ENCODE data around the gene UBE2O. TPM values are rescaled to one million over a fixed set of nuclear protein-coding genes. Genes with fewer than 3 reads are reported as not detected.

Gene UBE2O
- total RNA-seq, 2 donors from 2014 or later = 29.1 to 38.9 TPM

DNA sequence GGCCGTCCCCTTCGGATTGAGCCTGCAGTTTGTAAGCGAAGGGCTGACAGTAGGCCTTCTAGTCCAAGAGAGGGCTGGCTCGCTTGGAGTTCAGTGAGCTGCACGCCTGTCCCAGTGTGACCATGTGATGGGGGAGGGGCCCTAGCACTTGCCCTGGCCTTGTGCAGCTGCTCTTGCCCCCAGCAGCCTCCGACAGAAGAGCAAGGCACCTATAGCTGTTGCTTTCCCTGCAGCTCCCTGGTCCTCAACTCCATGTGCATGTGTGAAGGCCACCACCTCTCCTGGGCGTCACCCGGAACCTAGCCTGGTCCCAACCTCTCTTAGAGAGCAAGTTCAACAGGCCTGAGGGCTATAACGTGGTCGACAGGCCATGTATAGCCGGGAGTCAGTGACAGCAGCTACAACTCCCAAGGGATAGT lies 62.9 kb downstream of the UBE2O start:
- H3K4me1 Mint-ChIP-seq = peaks cover 3% of the 10 kb centered on the region
- no peak overlapping the region for H3K27ac Mint-ChIP-seq
- peaks cover 2% of the 10 kb centered on the region for H3K36me3 Mint-ChIP-seq (ENCODE audit: low read depth)
- no peaks in the 10 kb centered on the region for H3K27me3 Mint-ChIP-seq
- DNase-seq = no peak
- no peak for ATAC-seq
- no peaks in the 10 kb centered on the region for H3K9me3 ChIP-seq (ENCODE audit: control insufficient read depth, low read length, poor library complexity, severe bottlenecking)
- no peak overlapping the region for H3K4me3 Mint-ChIP-seq

DNA sequence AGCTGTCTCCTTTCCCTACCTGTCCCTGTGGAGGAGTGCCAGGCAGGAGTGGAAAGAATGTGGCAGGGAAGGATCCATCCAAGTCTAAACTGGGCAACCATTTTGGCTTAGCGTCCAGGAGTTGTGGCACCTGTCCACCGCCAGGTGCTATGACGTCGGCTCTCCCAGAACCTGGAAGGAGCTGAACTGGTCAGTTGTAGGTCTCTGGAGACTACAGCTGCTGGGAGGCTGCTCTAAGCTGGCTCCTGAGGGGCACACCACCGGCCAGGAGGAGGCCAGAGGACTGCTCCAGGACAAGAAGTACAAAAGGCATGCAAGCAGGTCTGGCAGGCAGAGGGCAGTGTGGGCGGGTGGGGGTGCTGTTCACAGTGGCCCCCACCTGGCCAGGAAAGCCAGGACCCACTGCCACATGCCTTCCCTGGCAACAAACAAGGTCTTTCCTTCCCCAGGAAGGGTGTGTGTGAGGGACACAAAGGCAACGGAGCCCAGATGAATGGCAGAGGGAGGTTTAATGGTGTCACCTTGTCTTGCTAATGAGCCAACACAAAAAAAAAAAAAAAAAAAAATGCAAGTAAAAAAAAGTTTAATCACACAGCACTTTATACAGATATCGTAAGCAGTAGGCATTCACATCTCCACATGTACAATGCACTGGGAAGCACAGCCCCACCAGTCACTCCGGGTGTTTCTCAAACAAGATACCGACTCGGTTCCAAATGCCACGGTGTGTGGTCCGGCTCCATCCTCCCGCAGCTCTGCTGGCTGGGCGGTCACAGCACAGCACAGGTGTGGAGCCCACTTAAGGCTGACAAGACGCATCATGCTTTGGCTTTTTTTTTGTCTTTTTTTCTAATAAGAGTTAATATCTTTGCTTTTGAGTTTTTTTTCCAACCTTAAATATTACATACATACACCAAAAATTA lies 63.7 kb downstream of the UBE2O start:
- Mint-ChIP-seq H3K27me3 (no peaks in the 10 kb centered on the region), H3K4me3 (no peak overlapping the region), H3K36me3 (ENCODE audit: low read depth) (peaks cover 2% of the 10 kb centered on the region), H3K27ac (peak overlapping the region; percentile 51), H3K4me1 (peaks cover 3% of the 10 kb centered on the region)
- H3K9me3 ChIP-seq (ENCODE audit: control insufficient read depth, low read length, poor library complexity, severe bottlenecking) = no peaks in the 10 kb centered on the region
- DNase-seq (no peak), ATAC-seq (no peak)

DNA sequence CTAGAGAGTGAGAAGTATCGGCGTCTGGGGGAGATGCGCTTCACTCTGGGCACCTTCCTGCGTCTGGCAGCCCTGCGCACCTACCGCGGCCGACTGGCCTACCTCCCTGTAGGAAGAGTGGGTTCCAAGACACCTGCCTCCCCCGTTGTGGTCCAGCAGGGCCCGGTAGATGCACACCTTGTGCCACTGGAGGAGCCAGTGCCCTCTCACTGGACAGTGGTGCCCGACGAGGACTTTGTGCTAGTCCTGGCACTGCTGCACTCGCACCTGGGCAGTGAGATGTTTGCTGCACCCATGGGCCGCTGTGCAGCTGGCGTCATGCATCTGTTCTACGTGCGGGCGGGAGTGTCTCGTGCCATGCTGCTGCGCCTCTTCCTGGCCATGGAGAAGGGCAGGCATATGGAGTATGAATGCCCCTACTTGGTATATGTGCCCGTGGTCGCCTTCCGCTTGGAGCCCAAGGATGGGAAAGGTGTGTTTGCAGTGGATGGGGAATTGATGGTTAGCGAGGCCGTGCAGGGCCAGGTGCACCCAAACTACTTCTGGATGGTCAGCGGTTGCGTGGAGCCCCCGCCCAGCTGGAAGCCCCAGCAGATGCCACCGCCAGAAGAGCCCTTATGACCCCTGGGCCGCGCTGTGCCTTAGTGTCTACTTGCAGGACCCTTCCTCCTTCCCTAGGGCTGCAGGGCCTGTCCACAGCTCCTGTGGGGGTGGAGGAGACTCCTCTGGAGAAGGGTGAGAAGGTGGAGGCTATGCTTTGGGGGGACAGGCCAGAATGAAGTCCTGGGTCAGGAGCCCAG lies 65.8 kb downstream of the UBE2O start:
- ATAC-seq (no peak), DNase-seq (no peak)
- Mint-ChIP-seq H3K27me3 (no peaks in the 10 kb centered on the region), H3K27ac (no peak overlapping the region), H3K36me3 (ENCODE audit: low read depth) (peaks cover 2% of the 10 kb centered on the region), H3K4me1 (peaks cover 9% of the 10 kb centered on the region), H3K4me3 (peak overlapping the region; percentile 52)
- H3K9me3 ChIP-seq (ENCODE audit: control insufficient read depth, low read length, poor library complexity, severe bottlenecking) = no peaks in the 10 kb centered on the region

GRCh38 chr17:76385892-76386786 lies 66.8 kb downstream of the UBE2O start:
- Mint-ChIP-seq H3K4me1 (peaks cover 9% of the 10 kb centered on the region), H3K27ac (no peak overlapping the region), H3K36me3 (ENCODE audit: low read depth) (peaks cover 2% of the 10 kb centered on the region), H3K27me3 (no peaks in the 10 kb centered on the region), H3K4me3 (peak overlapping the region; percentile 79)
- H3K9me3 ChIP-seq (ENCODE audit: control insufficient read depth, low read length, poor library complexity, severe bottlenecking) = no peaks in the 10 kb centered on the region
- ATAC-seq = peak; percentile 61
- DNase-seq = peak; percentile 62 to 83 (median 63)

GRCh38 chr17:76384987-76385891 lies 67.7 kb downstream of the UBE2O start:
- H3K9me3 ChIP-seq (ENCODE audit: control insufficient read depth, low read length, poor library complexity, severe bottlenecking) = no peaks in the 10 kb centered on the region
- Mint-ChIP-seq H3K4me3 (peak overlapping the region; percentile 79), H3K4me1 (peaks cover 9% of the 10 kb centered on the region), H3K27ac (no peak overlapping the region), H3K36me3 (ENCODE audit: low read depth) (peaks cover under 1% of the 10 kb centered on the region), H3K27me3 (no peaks in the 10 kb centered on the region)
- ATAC-seq = peak; percentile 6
- DNase-seq = peak in 1 of 3 donors; percentile 35

- Mint-ChIP-seq H3K36me3 (ENCODE audit: low read depth) (no peaks in the 10 kb centered on the region), H3K4me3 (peak within 1 kb of the TSS; percentile 94), H3K27me3 (no peaks in the 10 kb centered on the region), H3K4me1 (peaks cover 9% of the 10 kb centered on the region), H3K27ac (peak within 1 kb of the TSS; percentile 41)
- no peaks in the 10 kb centered on the region for H3K9me3 ChIP-seq (ENCODE audit: control insufficient read depth, low read length, poor library complexity, severe bottlenecking)
- DNase-seq (peak in 2 of 3 donors; percentile 35 to 41), ATAC-seq (peak; percentile 65)
Observed at GRCh38 chr17:76384222-76384986, 68.5 kb downstream of the UBE2O start, which contains the start of gene SPHK1. SPHK1 (plus strand) TSS chr17:76384609; CDS start chr17:76385645, 1,036 bp downstream.

DNA sequence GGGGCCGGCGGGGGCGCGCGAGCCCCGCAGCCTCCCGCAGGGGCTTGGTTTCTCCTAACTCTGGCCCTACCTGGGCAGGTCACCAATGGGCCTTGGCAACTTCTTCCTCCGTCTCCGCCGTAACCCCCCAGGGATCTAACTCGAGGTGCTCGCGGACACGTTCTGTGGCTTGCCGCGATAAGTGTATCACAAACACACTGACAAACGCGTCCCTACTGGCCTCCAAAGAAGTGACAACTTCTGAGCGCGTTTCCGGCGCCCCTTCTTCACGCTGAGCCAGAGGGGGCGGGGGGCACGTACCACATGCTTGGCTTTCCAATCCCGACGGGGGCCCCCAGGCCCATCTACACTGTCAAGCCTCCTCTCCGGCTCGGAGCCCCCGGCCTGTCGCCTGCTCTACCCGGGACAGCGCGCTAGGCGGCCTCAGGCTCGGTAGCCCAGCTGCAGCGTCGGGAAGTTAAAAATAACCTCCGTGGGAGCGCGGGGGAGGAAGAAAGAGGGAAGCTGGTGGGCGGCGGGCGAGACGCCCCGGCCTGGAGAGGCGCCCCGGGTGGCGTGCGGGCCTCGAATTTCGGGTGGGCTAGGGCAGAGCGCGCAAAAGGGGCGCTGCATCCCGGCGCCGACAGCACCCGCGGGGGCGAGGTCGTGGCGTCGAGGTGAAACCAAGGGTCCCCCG lies 69.3 kb downstream of the UBE2O start:
- ATAC-seq (peak; percentile 51), DNase-seq (no peak)

DNA sequence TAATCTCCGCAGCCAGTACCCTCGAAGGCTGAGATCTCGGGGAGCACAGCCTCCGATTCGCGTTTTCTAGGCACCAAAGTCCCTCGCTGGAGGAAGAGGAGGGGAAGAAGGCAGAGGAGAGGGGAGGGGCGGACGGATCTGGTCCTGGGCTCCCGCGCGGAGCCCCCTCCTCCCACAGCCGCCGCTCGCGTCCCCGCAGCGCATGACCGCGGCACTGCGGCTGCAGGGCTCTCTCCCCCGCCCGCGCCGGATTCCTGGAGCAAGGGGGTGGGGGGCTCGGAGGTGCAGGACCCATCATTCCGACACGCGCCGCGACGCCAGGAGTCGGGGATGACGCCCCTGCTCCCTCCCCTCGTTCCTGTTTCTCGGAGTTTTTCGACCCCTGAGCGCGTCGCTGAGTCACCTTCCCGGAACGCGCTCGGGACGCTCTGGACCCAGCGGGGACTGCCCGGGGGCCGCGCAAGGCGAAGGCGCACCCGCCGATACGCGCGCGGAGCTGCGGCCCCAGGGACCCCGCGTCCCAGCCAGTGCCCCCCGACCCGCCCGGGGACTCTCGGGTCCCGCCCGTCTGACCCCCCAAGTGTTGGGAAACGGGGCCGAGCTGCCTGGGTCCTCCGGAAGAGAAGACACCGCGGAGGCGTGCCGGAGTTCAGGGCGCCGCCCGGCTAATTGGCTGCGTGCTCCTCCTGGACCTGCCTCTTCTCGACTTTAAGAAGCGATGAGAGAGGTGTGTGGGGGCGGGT lies 70.0 kb downstream of the UBE2O start:
- H3K9me3 ChIP-seq (ENCODE audit: control insufficient read depth, low read length, poor library complexity, severe bottlenecking) = no peaks in the 10 kb centered on the region
- peak in 2 of 3 donors; percentile 16 to 26 for DNase-seq
- no peak overlapping the region for H3K27ac Mint-ChIP-seq
- peak overlapping the region; percentile 94 for H3K4me3 Mint-ChIP-seq
- peak; percentile 66 for ATAC-seq
- H3K36me3 Mint-ChIP-seq (ENCODE audit: low read depth) = no peaks in the 10 kb centered on the region
- no peaks in the 10 kb centered on the region for H3K27me3 Mint-ChIP-seq
- peaks cover 9% of the 10 kb centered on the region for H3K4me1 Mint-ChIP-seq

More for the DNA sequence above, 69.3 kb downstream of the UBE2O start:
- H3K36me3 Mint-ChIP-seq (ENCODE audit: low read depth) = no peaks in the 10 kb centered on the region
- no peaks in the 10 kb centered on the region for H3K9me3 ChIP-seq (ENCODE audit: control insufficient read depth, low read length, poor library complexity, severe bottlenecking)
- peak overlapping the region; percentile 94 for H3K4me3 Mint-ChIP-seq
- H3K4me1 Mint-ChIP-seq = peaks cover 9% of the 10 kb centered on the region
- peak overlapping the region; percentile 41 for H3K27ac Mint-ChIP-seq
- H3K27me3 Mint-ChIP-seq = no peaks in the 10 kb centered on the region

DNA sequence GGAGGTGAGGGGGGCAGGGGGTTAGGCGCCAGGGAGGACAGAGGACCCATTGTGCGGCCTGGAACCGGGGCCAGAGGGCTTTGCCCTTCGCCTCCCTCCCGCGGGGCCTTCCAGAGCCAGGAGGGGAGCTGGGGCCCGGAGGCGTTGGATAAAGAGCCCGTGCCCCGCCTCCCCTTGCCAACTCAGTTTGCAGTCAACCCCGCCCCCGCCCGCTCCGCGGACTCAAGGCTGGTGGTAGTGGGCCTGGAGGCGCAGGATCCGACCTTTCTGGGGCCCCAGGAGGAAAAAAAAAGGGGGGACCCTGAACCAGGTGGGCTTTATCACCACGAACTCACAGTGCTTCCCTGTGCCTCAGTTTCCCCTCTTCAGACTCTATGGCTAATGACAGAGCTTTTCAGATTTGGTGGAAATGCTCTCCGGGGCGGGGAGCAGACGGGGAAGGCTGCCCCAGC lies 70.6 kb downstream of the UBE2O start:
- ATAC-seq (no peak), DNase-seq (no peak)
- no peaks in the 10 kb centered on the region for H3K9me3 ChIP-seq (ENCODE audit: control insufficient read depth, low read length, poor library complexity, severe bottlenecking)
- Mint-ChIP-seq H3K4me3 (peak overlapping the region; percentile 94), H3K36me3 (ENCODE audit: low read depth) (no peaks in the 10 kb centered on the region), H3K27me3 (no peaks in the 10 kb centered on the region), H3K4me1 (peaks cover 9% of the 10 kb centered on the region), H3K27ac (no peak overlapping the region)

DNA sequence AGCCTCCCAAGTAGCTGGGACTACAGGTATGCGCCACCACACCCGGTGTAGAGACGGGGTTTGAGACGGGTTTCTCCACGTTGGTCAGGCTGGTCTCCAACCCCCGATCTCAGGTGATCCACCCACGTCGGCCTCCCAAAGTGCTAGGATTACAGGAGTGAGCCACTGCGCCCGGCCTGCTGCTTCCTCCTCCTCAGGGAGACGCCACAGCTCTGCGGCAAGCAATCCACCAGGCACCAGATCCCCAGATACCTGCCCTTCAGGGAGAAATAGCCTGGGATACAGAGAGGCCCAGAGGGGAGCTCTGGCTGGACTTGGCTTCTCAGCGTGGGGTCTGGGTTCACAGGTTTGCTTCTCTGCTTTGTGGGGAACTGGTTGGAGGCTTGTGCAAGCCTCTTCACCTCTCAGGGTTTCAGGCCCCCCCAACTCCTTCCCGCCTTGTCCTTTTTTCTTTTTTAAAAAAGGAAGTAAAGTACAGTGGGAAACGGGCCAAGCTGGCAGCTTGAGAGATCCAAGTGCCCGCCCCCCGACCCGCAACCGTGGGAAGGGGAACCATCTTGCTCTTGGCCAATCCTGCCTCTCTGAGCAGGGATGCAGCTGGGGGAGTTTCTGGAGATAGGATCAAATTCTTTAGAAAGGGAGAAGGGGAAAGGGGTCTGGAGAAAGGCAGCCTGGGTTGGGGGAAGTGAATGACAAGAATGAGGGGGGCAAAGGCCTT lies 71.2 kb downstream of the UBE2O start:
- DNase-seq (no peak), ATAC-seq (no peak)
- peak overlapping the region; percentile 28 for H3K4me3 Mint-ChIP-seq
- H3K4me1 Mint-ChIP-seq = peaks cover 9% of the 10 kb centered on the region
- no peaks in the 10 kb centered on the region for H3K9me3 ChIP-seq (ENCODE audit: control insufficient read depth, low read length, poor library complexity, severe bottlenecking)
- no peaks in the 10 kb centered on the region for H3K27me3 Mint-ChIP-seq
- H3K27ac Mint-ChIP-seq = no peak overlapping the region
- H3K36me3 Mint-ChIP-seq (ENCODE audit: low read depth) = no peaks in the 10 kb centered on the region

Measured in T-helper 17 cell (primary cell).